Activated CD4-positive, alpha-beta T cell treated with anti-CD3 and anti-CD28 coated beads, Interleukin-2, amount 50 U/mL, for 24 hours (primary cell): ENCODE measurements around the gene KRTCAP2.

Source experiments
- DNase-seq, 2 donors: peaks; one replicate each; pipeline ENCODE4 v3.0.0-alpha.2; 2020; ENCODE audit warnings: low read depth in 1 of 2, low spot score in 1 of 2

The KRTCAP2 gene

GRCh38 chr1:155184351-155184811 lies 11.3 kb upstream of the KRTCAP2 start:
- DNase-seq: no peak

- no peak for DNase-seq
These were observed 10.7 kb upstream of the KRTCAP2 start for GRCh38 chr1:155183775-155184221.

- DNase-seq: no peak
These were observed 9.0 kb upstream of the KRTCAP2 start for GRCh38 chr1:155182052-155182550.

GRCh38 chr1:155181371-155182051 lies 8.4 kb upstream of the KRTCAP2 start:
- no peak for DNase-seq

- no peak for DNase-seq
These were observed 6.3 kb upstream of the KRTCAP2 start for GRCh38 chr1:155179112-155180031.

- no peak for DNase-seq
These were observed 5.5 kb upstream of the KRTCAP2 start for GRCh38 chr1:155178441-155179111.

- no peak for DNase-seq
These were observed 4.8 kb upstream of the KRTCAP2 start for GRCh38 chr1:155177918-155178281.

DNA sequence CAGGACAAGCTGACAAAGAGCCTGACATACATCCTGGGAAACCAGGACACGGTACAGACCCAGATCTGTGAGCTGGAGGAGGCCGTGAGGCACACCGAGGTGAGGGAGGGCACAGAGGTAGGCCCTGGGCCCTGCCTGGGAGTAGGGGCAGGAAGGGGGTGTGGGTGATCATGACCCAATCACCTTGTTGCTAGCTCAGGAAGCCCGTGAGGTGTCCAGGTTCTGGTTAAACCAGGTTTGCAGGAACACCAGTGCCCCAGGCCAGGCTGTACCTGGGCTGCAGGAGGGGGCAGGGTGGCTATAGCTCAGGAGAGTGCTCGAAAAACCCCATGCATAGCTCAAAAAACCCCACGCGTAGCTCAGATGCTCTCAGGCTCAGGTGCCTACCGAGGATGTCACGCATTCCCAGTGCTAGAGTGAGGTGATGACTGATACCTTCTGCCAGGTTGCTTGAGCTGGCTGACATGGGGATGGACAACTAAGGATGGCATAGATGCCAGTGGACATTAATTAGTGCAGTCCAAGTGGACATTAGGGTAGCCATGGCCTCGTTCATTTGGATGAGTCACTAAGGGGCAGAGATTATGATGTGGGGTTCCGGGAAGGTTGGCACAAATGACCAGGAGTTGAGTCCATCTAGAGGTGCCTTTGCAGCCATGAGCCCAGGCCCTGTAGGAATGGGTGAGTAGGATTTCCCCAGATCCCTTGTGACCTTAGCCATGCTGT lies 4.3 kb upstream of the KRTCAP2 start:
- DNase-seq: no peak

- peak; percentile 74 to 78 for DNase-seq
These were observed 3.5 kb upstream of the KRTCAP2 start for GRCh38 chr1:155176544-155177071.

DNA sequence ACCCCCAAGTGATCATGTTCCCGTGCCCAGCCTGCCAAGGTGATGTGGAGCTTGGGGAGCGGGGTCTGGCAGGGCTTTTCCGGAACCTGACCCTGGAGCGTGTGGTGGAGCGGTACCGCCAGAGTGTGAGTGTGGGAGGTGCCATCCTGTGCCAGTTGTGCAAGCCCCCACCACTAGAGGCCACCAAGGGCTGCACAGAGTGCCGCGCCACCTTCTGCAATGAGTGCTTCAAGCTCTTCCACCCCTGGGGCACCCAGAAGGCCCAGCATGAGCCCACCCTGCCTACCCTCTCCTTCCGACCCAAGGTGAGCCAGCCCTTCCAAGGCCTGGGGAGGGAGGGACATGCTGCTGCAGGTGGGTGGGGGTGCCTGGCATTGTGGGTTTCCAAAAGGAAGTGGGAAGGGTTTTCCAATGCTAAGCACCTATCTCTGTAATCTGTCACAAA lies 2.8 kb upstream of the KRTCAP2 start:
- DNase-seq: no peak

GRCh38 chr1:155175281-155175926 lies 2.3 kb upstream of the KRTCAP2 start:
- no peak for DNase-seq

DNA sequence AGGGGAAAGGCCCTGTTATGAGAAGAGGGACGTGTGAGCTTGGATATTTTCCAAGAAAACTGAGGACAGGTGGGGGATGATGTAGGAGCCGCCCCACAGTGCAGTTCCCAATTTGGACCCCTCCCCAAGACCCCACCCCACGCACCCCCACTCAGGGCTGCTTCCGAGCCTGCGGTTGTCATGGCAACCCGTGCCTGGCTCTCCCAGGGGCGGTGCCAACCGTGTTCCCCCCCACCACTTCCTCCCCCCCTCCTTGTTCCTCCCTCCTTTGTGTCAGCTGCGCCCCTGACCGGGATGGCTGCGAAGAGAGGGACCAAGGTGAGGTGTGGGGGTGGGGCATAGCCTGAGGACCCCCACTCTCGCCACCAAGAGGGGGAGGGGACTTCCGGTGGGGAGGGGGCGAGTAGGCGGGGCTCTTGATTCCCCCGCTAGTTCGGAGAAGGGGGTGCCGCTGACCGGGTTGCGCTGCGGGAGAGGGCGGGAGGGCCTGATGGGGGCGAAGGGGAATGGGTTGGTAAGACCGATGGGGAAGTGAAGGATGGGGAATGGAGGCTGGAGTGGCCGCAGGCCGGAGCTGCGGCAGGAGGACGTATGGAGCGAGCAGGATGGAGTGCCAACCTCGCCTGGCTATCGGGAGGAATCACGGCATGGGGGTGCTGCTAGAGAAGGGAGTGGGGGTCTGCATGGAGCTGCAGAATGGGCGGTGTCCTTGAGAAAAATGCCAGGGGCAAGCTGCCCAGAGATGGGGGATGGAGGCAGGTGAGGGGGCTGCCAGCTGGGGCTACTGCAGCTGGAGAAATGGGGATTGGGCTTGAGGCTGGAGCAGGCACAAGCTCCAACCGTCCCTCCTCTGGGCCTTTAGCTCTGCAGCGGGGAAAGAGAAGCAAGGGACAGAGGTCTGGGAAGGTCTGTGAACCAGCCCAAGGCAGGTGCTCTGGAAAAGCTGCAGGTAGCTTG lies 1.5 kb upstream of the KRTCAP2 start:
- peak in 1 of 2 donors; percentile 32 for DNase-seq

GRCh38 chr1:155173478-155174323 lies 597 bp upstream of the KRTCAP2 start, which contains the start of gene TRIM46:
Gene TRIM46 (plus strand): TSS chr1:155173849. CDS start chr1:155173967, 118 bp downstream.
- DNase-seq: peak; percentile 44 to 69

GRCh38 chr1:155171836-155172731 lies 1.0 kb downstream of the KRTCAP2 start:
- no peak for DNase-seq

DNA sequence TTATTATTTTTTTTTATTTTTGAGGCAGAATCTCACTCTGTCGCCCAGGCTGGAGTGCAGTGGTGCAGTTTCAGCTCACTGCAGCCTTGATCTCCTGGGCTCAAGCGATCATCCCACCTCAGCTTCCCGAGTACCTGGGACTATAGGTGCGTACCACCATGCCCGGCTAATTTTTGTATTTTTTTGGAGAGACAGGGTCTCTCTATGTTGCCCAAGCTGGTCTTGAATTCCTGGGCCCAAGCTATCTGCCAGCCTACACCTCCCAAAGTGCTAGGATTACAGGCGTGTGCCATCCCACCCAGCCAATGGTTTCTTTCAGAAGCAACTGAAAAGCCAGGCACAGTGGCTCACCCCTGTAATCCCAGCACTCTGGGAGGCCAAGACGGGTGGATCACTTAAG lies 2.3 kb downstream of the KRTCAP2 start:
- no peak for DNase-seq

GRCh38 chr1:155170101-155170785 lies 2.9 kb downstream of the KRTCAP2 start:
- DNase-seq: no peak
